Loucy (cell line): ENCODE results near the gene HSPBP1.

ENCODE experiments used
- CTCF ChIP-seq: fragments of 200-600 bp; sonication (generic); conservative IDR thresholded peaks from 2 replicates; pipeline ENCODE4 v1.5.1; 2014; ENCODE audit warnings: mild to moderate bottlenecking, antibody characterized with exemption, low read length
- EZH2phosphoT487 ChIP-seq: fragments of 200-600 bp; IDR thresholded peaks from 2 replicates; pipeline ENCODE4 v1.6.1; 2018; ENCODE audit warnings: antibody characterized with exemption, mild to moderate bottlenecking, moderate library complexity, borderline replicate concordance

- no peak for TF ChIP-seq CTCF
- TF ChIP-seq EZH2phosphoT487, result no peak
These were observed 31.2 kb downstream of the HSPBP1 start for GRCh38 chr19:55248704-55249103.
